GM12878 (cell line): Measurements from ENCODE around the gene SPP2. TPM values are rescaled to one million over a fixed set of nuclear protein-coding genes. Genes with fewer than 3 reads are reported as not detected.

Experiments
- ATAC-seq: fragments of 200-7000 bp; cut with Tn5 transposase; 3 replicates; pipeline ENCODE4 v1.9.1; 2020; ENCODE audit warnings: mild to moderate bottlenecking, moderate library complexity
- BruUV-seq: library from RNA; stranded (reverse); fragments of 400-500 nt; replicated peaks from 2 replicates; lab custom pipeline; 2021; lab: Mats Ljungman, UMichigan
- CTCF ChIA-PET: fragments of 300-600 bp; sonication (Branson Sonifier 250); formaldehyde crosslinking; extraction: SDS; loops from one replicate; lab custom pipeline; 2021; ENCODE audit warnings: inconsistent platforms; lab: Yijun Ruan, JAX
- POLR2A ChIA-PET: fragments of 350-600 bp; formaldehyde crosslinking; extraction: SDS; loops from one replicate; lab custom pipeline; 2021; ENCODE audit warnings: inconsistent platforms; lab: Charles Lee
- RAD21 ChIA-PET: fragments of 300-600 bp; sonication (Branson Sonifier 250); formaldehyde crosslinking; loops from one replicate; lab custom pipeline; 2023; ENCODE audit warnings: antibody characterized with exemption; ENCODE audit not compliant: unreplicated experiment; lab: Charles Lee
- SMC1A ChIA-PET: fragments of 300-600 bp; sonication (Branson Sonifier 250); formaldehyde crosslinking; loops from one replicate; lab custom pipeline; 2023; ENCODE audit not compliant: unreplicated experiment, uncharacterized antibody; lab: Charles Lee
- DNase-seq: peaks from one replicate; pipeline ENCODE4 v3.0.0-alpha.2; 2011; ENCODE audit warnings: low read depth, low spot score
- FAIRE-seq: peaks from 3 replicates; lab custom pipeline; 2011; peaks lifted over from hg19 to GRCh38; lab: Jason Lieb, UNC
- H2AFZ ChIP-seq: 2 replicates; pipeline ENCODE4 v1.6.0; 2011; ENCODE audit warnings: low read depth, low read length, control low read depth; ENCODE audit not compliant: control insufficient read depth
- H3K27ac ChIP-seq: 2 replicates; pipeline ENCODE4 v1.5.1; 2011; ENCODE audit warnings: control low read depth; ENCODE audit not compliant: control insufficient read depth, insufficient read depth
- H3K27me3 ChIP-seq, 2 experiments: replicated peaks in 1 of 2; 2 replicates each; pipeline versions ENCODE4 v1.6.0 to v1.6.1; 2011; ENCODE audit warnings: low read length in 1 of 2; ENCODE audit not compliant: control insufficient read depth in 2 of 2, insufficient read depth in 2 of 2
- H3K36me3 ChIP-seq, 2 experiments: 2 replicates each; pipeline ENCODE4 v1.5.1; 2011; ENCODE audit warnings: low read length in 1 of 2; ENCODE audit not compliant: control insufficient read depth in 2 of 2, insufficient read depth in 2 of 2
- H3K4me1 ChIP-seq: 2 replicates; pipeline ENCODE4 v1.6.1; 2011; ENCODE audit warnings: mild to moderate bottlenecking, low read length, moderate library complexity, mixed read lengths; ENCODE audit not compliant: control insufficient read depth, insufficient read depth
- H3K4me2 ChIP-seq: 2 replicates; pipeline ENCODE4 v1.6.0; 2011; ENCODE audit warnings: control low read depth; ENCODE audit not compliant: control insufficient read depth, insufficient read depth
- H3K4me3 ChIP-seq: fragments of 200-600 bp; sonication (generic); 2 replicates; pipeline ENCODE4 v1.5.1; 2016
- H3K79me2 ChIP-seq: 2 replicates; pipeline ENCODE4 v1.6.0; 2011; ENCODE audit warnings: low read length; ENCODE audit not compliant: control insufficient read depth, insufficient read depth
- H3K9ac ChIP-seq: 2 replicates; pipeline ENCODE4 v1.8.0; 2011; ENCODE audit warnings: low read length, control low read depth, mixed read lengths; ENCODE audit not compliant: control insufficient read depth, insufficient read depth
- H3K9me3 ChIP-seq: replicated peaks from 3 replicates; pipeline ENCODE4 v1.5.1; 2011; ENCODE audit warnings: mild to moderate bottlenecking, low read length; ENCODE audit not compliant: control insufficient read depth, insufficient read depth
- H4K20me1 ChIP-seq: 2 replicates; pipeline ENCODE4 v1.6.0; 2011; ENCODE audit not compliant: control insufficient read depth, insufficient read depth
- HCFC1 ChIP-seq: fragments of 150-350 bp; IDR thresholded peaks from 2 replicates; pipeline ENCODE4 v1.6.1; 2014; ENCODE audit warnings: low read length
- NFXL1 ChIP-seq: fragments of 450-650 bp; IDR thresholded peaks from 2 replicates; pipeline ENCODE4 v1.6.1; 2017; ENCODE audit warnings: antibody characterized with exemption, mild to moderate bottlenecking, borderline replicate concordance
- RUNX3 ChIP-seq: IDR thresholded peaks from 2 replicates; pipeline ENCODE4 v1.6.1; 2012; ENCODE audit warnings: low read length, inconsistent platforms
- ZBTB4 ChIP-seq: fragments of 450-650 bp; formaldehyde crosslinking; IDR thresholded peaks from 2 replicates; pipeline ENCODE4 v1.4.0; 2022; ENCODE audit warnings: mild to moderate bottlenecking, moderate library complexity
- WGBS: methylation state at CpG from one replicate; pipeline ENCODE4 v1.1.6; 2016; ENCODE audit warnings: low lambda C conversion rate; ENCODE audit not compliant: insufficient replicate concordance, insufficient coverage; ENCODE audit errors: missing lambda C conversion rate; 5-methylcytosine and 5-hydroxymethylcytosine counted together
- in situ Hi-C: fragments of 300-500 bp; cut with MboI; formaldehyde crosslinking; loops from 9 replicates; pipeline ENCODE4 v1.14.3; 2018; ENCODE audit warnings: mixed read lengths
- intact Hi-C: fragments of 100-400 bp; cut with micrococcal nuclease; formaldehyde crosslinking; loops from one replicate; pipeline ENCODE4 v1.14.2; 2022; ENCODE audit not compliant: unreplicated experiment
- polyA plus RNA-seq, 11 experiments: library from polyadenylated mRNA; depleted of rRNA in 4 of 11; unstranded in 6 of 11; stranded (reverse) in 5 of 11; fragments of >200 nt; fragmentation: Nextera tagmentation in 4 of 11; fragmentation: Illumina TruSeq in 1 of 11; extraction: Ambion mirVana in 4 of 11; extraction: Trizol in 1 of 11; gene quantifications; 1 replicate in 1 of 11; 2 replicates in 10 of 11; pipeline versions ENCODE4 v1.2.1 to v1.2.3, GENCODE V29; 2011 to 2016; ENCODE audit warnings: inconsistent platforms in 2 of 11, missing spikeins in 2 of 11, low read depth in 1 of 11
- total RNA-seq, 4 experiments: library from RNA; depleted of rRNA in 3 of 4; stranded (reverse); fragments of >200 nt in 3 of 4; fragmentation: Illumina TruSeq in 1 of 4; extraction: Trizol in 1 of 4; gene quantifications; 2 replicates each; pipeline versions ENCODE4 v1.2.1 to v1.2.3, GENCODE V29; 2013 to 2021

SPP2 gene
- total and polyA plus RNA-seq, 10 of the 15 experiments (the other 5 are each of a cell fraction or from before 2014, with no cell fraction given) = not detected

DNA sequence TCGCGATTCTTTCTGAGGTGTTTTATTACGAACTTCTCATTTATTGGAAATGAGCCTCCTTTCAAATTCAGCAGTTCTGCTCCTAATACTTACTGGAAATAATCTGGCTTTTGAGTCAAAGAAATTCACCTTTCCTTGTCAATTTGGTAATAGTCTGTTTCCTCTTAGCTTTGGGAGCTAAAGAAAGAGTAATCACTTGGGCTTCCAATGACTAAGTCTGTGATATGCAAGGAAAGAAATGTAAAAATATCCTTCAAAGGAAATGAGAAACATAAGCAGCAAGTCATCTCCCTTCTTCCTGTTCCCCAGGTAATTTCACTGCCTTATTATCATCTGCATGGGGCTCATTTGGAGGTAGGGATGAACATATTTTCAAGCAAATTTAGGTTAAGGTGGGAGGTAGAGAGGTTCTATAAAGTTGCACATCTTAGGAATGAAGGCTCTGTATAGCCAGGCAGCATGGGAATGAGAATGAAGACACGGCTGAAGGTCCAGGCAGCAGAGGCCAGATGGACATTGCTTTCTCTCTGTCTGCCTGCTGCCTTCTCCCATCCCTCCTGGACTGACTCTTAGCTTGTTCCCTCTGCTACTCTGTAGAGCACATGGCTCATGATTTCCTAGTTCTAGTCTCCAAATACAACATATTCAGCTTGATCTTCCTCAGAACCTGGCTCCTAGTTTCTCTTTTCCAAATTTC, 1.0 kb downstream of the SPP2 start:
- intact Hi-C loops = no loop called here
- SMC1A ChIA-PET = no interaction called here
- Histone ChIP-seq H3K4me3 (no peak overlapping the region), H3K9ac (no peak overlapping the region), H3K79me2 (no peaks in the 10 kb centered on the region), H3K4me2 (no peak overlapping the region), H2AFZ (no peak overlapping the region), H4K20me1 (no peaks in the 10 kb centered on the region), H3K27ac (no peak overlapping the region), H3K4me1 (no peaks in the 10 kb centered on the region), H3K27me3 (peaks cover 0 to 3% of the 10 kb centered on the region in 2 experiments; a peak in 3 of 4 replicates), H3K36me3 (no peaks in the 10 kb centered on the region), H3K9me3 (no peaks in the 10 kb centered on the region)
- no TSS peak for BruUV-seq
- POLR2A ChIA-PET = no interaction called here
- 35% methylated on average over 4 of the region's 4 CpGs for WGBS
- in situ Hi-C loops = no loop called here
- ATAC-seq (no peak), FAIRE-seq (no peak), DNase-seq (no peak)
- CTCF ChIA-PET = no interaction called here
- RAD21 ChIA-PET = no interaction called here
- TF ChIP-seq RUNX3 = no peak
- no peak for TF ChIP-seq ZBTB4 (CRISPR knock-in tag)
- no peak for TF ChIP-seq NFXL1
- TF ChIP-seq HCFC1 = no peak
